NAMALWA (cell line): ENCODE results near the gene RARG.
A peak's percentile ranks its signal among the peaks of the same experiment; 100 is the strongest.

Experiments
- DNase-seq: peaks from one replicate; pipeline ENCODE4 v3.0.0-alpha.2; 2015; ENCODE audit warnings: low spot score

RARG gene

DNA sequence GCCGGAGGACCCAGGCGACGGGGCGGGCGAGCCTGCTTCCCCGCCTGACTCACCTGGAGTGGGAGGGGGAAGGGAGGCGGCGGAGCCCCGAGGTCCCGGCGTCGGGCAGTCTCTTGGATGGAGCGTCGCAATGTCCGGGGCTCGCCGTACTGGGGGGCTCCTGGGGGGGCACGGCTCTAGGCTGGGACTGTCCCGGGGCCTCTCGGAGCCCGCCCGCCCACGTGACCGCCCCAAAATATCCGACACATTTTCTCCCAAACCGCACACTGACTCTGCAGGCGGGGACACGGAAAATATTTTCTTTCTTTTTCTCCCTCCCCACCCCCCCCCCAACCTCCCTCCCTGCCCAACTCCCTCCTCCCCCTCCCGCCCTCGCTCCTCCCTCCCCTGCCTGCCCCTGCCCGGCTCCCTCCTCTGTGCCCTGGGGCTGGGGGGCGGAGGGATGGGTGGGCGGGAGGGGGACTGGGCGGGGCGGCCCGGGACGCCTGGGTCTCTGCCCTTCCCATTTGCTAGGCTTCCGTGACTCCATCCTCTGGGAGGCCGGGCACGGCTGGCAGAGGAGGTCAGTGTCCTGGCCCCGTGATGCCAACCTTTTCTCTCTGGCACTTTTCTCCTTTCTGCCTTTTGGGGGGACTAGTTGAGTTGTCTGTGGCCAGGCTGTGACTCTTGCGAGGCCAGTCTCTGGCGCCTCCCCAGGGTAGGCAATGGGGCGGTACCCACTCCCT lies at the start of gene RARG:
TSS of gene RARG (minus strand) at position 289 of the 725 bp plus-strand sequence. CDS start 4,664 bp downstream, outside the sequence.
- peak; percentile 58 for DNase-seq

GRCh38 chr12:53279888-53280498 lies 48.0 kb upstream of the RARG start:
- DNase-seq, result no peak

- no peak for DNase-seq
Observed at GRCh38 chr12:53279283-53279869, 47.4 kb upstream of the RARG start.

DNA sequence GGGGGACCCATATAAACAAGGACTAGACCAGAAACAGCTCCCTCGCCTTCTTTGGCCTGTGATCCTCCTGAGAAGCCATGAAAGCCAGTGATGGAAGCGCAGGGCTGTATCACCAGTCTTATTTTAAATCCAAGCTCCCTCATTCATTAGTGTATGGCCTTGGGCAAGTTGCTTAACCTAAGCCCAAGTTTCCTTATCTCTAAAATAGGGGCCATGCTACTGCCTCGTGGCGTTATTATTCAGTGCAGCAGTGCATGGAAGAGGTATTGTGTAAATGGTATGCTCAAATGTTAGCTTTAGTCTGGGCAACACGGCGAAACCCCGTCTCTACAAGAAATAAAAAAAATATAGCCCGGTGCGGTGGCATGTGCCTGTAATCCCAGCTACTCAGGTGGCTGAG lies 46.0 kb upstream of the RARG start:
- no peak for DNase-seq

- DNase-seq, result no peak
Observed at GRCh38 chr12:53276511-53276910, 44.5 kb upstream of the RARG start.

GRCh38 chr12:53274445-53274844 lies 42.4 kb upstream of the RARG start:
- no peak for DNase-seq

- DNase-seq, result peak; percentile 16
Observed at GRCh38 chr12:53268630-53269562, 36.9 kb upstream of the RARG start.

DNA sequence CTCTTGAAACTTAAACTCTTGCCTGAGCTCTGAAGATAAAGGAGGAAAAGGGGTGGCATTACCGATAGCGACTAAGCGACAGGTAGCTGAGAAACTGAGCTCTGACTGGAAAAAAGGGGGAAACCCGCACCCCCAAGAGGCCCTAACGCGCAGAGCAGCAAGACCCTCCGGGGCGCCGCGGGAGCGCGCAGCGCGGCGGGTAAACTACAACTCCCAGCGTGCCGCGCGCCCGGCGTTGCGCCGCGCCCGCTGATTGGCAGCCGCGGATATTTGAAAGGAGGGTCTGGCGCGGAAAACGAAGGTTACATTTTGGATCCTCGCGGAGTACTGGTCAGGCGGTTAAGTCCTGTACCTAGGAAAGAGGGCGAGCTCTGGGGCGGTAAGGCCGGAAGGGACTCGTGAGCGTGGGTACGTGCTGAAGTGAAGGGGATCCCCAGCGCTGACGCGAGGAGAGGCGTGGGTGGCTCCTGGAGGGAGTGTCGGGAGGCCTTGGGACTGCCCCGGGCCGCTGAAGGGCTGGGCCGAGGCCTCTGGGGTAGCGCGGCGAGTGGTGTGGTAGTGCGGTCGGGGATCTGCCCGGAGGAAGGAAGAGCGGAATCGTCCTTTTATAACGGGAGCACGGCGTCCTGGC lies 36.1 kb upstream of the RARG start, which contains the start of gene ESPL1:
TSS of gene ESPL1 (plus strand) at position 301 of the 631 bp plus-strand sequence. CDS start 468 bp downstream, outside the sequence.
- DNase-seq, result peak; percentile 89

- no peak for DNase-seq
Observed at GRCh38 chr12:53267306-53267998, 35.4 kb upstream of the RARG start.

- DNase-seq, result no peak
Observed at GRCh38 chr12:53265783-53266182, 33.8 kb upstream of the RARG start.

GRCh38 chr12:53259891-53260290 lies 27.9 kb upstream of the RARG start:
- no peak for DNase-seq

GRCh38 chr12:53258541-53259539 lies 26.8 kb upstream of the RARG start:
- DNase-seq, result no peak

- peak; percentile 65 for DNase-seq
Observed at GRCh38 chr12:53255996-53256395, 24.0 kb upstream of the RARG start.

DNA sequence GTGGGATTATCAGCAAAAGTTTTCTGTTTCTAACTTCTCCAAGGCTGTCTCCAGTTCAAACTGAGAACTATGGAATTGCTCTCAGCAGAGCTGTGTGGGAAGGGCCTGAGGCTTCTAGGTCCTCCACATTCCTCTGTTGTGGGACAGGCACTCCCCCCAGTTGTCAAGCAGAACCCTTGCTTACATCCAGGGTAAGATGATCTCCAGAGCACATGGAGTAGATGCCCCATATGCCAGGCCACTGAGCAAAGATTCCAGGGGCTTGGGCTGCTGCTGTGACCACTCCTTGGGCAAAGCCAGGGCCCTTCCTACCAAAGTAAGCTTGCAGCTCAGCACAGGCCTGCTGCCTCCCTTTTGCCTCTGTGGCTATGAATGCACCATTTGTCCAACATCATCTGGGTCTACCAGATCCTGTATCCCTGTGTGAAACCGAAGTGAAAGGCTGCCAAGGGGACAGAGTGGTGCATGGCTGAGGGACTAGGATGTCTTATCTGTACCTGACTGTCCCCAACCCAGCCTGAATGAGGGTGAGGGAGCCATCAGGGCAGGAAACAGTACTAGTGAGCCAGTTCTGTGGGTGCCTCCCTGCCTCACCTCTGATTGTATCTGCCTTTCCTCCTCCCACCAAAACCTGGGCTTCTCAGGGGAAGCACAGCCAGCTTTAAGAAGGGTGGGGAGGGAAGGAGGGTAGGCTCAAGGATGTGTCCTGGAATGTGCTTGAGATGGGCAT lies 23.0 kb upstream of the RARG start:
- no peak for DNase-seq

DNA sequence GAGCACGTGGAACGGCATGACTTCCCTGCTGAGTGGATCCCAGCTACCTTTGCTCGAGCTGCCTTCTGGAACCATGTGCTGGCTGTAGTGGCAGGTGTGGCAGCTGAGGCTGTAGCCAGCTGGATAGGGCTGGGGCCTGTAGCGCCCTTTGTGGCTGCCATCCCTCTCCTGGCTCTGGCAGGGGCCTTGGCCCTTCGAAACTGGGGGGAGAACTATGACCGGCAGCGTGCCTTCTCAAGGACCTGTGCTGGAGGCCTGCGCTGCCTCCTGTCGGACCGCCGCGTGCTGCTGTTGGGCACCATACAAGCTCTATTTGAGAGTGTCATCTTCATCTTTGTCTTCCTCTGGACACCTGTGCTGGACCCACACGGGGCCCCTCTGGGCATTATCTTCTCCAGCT lies 21.3 kb upstream of the RARG start:
- no peak for DNase-seq

GRCh38 chr12:53252349-53252916 lies 20.4 kb upstream of the RARG start:
- DNase-seq, result no peak

DNA sequence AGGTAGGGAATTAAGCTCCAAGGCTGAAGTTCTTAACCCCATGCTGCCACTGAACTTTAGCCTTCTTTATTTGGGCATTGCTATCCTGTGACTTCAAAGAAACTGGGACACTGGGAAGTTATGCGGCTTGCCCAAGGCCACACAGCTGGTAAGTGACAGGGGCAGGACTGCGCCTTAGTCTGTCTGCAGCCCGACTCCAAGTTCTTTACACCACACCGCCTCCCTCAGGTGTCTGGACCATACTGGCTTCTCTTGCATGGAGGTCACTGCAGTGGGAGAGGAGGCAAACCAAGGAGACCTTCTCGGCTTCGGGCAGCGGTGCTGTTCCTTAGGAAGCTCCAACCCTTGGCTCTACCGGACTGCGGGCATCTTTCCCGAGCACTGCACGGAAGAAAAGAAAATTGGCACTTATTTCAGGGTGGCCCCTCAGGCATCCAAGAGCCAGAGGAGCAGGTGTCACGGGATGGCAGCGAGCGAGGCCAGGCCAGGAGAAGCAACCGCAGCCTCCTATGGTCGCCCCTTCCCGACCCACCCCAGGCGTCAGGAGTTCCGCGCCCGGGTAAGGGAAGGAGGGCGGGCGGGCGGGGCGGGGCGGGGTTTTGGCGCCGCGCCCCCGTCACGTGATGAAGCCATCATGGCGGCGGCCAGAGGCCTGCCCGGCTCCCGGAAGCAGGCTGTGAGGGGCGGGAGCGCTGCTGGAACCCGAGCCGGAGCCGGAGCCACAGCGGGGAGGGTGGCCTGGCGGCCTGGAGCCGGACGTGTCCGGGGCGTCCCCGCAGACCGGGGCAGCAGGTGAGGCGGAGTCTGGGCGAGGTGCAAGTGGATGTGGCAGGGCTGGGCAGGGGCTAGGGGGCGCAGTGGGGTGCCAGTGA lies 19.7 kb upstream of the RARG start:
- peak; percentile 79 for DNase-seq

DNA sequence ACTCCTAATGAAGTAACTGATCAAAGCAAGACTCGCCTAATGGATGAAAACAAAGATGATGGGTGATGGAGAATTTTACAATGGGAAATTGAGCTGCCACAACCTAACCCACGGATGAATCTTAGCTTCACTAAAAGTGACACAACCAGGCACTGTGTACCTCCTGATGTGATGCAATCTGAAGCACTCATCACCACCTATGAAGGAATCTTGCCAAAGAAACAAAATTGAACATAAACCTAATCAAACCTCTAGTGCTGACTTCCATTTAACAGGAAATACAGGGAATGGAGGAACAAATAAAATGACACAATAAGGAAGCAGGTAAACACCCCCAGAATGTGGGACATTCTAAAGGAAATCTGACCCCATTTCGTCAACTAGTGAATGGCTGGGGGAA lies 13.3 kb upstream of the RARG start:
- no peak for DNase-seq
